Activated naive CD8-positive, alpha-beta T cell treated with anti-CD3 and anti-CD28 coated beads, Interleukin-2, amount 10 ng/mL, durations not matched to agents 7 days and 5 days (primary cell): ENCODE measurements around the gene RAB3A. TPM values are rescaled to one million over a fixed set of nuclear protein-coding genes. Genes with fewer than 3 reads are reported as not detected.
A peak's percentile ranks its signal among the peaks of the same experiment; 100 is the strongest.

ENCODE experiments used
- ATAC-seq: fragments of 150-1000 bp; cut with Tn5 transposase; one replicate; pipeline ENCODE4 v1.10.0; 2021; ENCODE audit warnings: low read depth, moderate library complexity
- POLR2A ChIA-PET: fragments of 350-600 bp; sonication (Branson Sonifier 250); formaldehyde crosslinking; loops from one replicate; lab custom pipeline; 2021; ENCODE audit warnings: antibody characterized with exemption; lab: Charles Lee
- DNase-seq: peaks from one replicate; pipeline ENCODE4 v3.0.0; 2021
- H3K27ac Mint-ChIP-seq: one replicate; pipeline ENCODE4 v1.8.0; 2022; ENCODE audit warnings: mild to moderate bottlenecking, mixed read lengths
- H3K27me3 Mint-ChIP-seq: one replicate; pipeline ENCODE4 v1.8.0; 2022; ENCODE audit warnings: mild to moderate bottlenecking, moderate library complexity, mixed read lengths
- H3K36me3 Mint-ChIP-seq: one replicate; pipeline ENCODE4 v1.8.0; 2021; ENCODE audit warnings: mild to moderate bottlenecking, mixed read lengths
- H3K4me1 Mint-ChIP-seq: one replicate; pipeline ENCODE4 v1.8.0; 2021; ENCODE audit warnings: mixed read lengths
- H3K4me3 Mint-ChIP-seq: one replicate; pipeline ENCODE4 v1.8.0; 2022; ENCODE audit warnings: mild to moderate bottlenecking, moderate library complexity, mixed read lengths
- H3K9me3 Mint-ChIP-seq: one replicate; pipeline ENCODE4 v1.8.0; 2021; ENCODE audit warnings: mixed read lengths
- total RNA-seq, 2 experiments: library from RNA; stranded (reverse); gene quantifications; one replicate each; pipeline ENCODE4 v1.2.3, GENCODE V29; 2021

RAB3A gene, protein sequence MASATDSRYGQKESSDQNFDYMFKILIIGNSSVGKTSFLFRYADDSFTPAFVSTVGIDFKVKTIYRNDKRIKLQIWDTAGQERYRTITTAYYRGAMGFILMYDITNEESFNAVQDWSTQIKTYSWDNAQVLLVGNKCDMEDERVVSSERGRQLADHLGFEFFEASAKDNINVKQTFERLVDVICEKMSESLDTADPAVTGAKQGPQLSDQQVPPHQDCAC
- 1 to 10 TPM; 3.0 to 6.1 TPM for total RNA-seq

DNA sequence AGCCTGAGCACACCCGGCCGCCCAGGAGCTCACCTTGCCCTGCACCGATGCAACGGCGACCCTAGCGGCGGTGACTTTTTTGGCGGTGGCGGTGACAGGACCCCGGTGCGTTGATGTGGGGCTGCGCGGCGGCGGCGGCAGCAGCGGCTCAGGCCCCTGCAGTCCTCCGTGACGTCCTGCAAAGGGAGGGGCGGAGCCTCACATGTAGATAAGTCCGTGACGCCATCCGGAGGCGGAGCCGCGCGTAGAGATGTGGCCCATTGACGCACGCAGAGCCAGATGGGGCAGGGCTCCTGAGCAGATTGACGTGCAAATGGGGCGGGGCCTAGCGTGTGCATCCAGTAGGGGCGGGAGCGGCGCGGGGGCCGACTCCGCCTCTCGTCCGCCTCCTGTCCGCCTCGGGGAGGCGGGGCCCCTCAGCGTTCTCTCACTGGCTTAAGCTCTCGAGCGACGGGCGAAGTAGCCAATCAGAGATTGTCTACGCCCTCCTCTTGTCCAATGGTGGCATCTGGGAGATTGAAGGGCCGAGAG is at the start of gene RAB3A:
TSS of gene RAB3A (minus strand) at position 180 of the 531 bp plus-strand sequence. CDS start 1,302 bp downstream, outside the sequence.
- DNase-seq, result peak; percentile 98
- H3K36me3 Mint-ChIP-seq, result peaks cover 12% of the 10 kb centered on the region
- H3K27me3 Mint-ChIP-seq, result peaks cover 10% of the 10 kb centered on the region
- POLR2A ChIA-PET, result interaction anchor here (0.6 to 4.0 kb wide), 12 partner anchors 9 to 225 kb away, joined by 3 to 42 read pairs (median 5); partner anchors contain the start of genes IL12RB1, JUND, LSM4 and MPV17L2
- peaks cover 11% of the 10 kb centered on the region for H3K4me1 Mint-ChIP-seq
- H3K27ac Mint-ChIP-seq, result peak within 1 kb of the TSS; percentile 93
- peak within 1 kb of the TSS; percentile 93 for H3K4me3 Mint-ChIP-seq
- no peaks in the 10 kb centered on the region for H3K9me3 Mint-ChIP-seq
- ATAC-seq, result peak; percentile 92

DNA sequence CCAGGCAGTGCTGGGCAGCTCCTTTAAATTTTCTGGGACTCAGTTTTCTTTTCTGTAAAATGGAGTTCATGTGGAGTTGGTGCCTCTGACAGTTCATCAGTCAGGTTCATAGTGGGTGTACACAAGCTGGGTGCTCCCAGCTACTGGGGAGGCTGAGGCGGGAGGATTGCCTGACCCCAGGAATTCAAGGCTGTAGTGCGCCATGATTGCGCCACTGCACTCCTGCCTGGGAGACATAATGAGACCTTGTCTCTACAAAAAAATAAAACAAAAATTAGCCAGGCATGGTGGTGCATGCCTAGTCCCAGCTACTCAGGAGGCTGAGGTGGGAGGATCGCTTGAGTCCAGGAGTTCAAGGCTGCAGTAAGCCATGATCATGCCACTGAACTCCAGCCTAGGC is 49.3 kb upstream of the RAB3A start:
- Mint-ChIP-seq H3K4me1 (peaks cover 5% of the 10 kb centered on the region), H3K27me3 (peaks cover 34% of the 10 kb centered on the region), H3K9me3 (no peaks in the 10 kb centered on the region), H3K27ac (no peak overlapping the region), H3K4me3 (no peak overlapping the region), H3K36me3 (no peaks in the 10 kb centered on the region)
- DNase-seq, result no peak
- ATAC-seq, result no peak
- POLR2A ChIA-PET, result interaction anchor here (0.6 to 1.8 kb wide), 5 partner anchors 16 to 49 kb away, joined by 3 to 7 read pairs (median 4); partner anchors contain the start of gene RAB3A

DNA sequence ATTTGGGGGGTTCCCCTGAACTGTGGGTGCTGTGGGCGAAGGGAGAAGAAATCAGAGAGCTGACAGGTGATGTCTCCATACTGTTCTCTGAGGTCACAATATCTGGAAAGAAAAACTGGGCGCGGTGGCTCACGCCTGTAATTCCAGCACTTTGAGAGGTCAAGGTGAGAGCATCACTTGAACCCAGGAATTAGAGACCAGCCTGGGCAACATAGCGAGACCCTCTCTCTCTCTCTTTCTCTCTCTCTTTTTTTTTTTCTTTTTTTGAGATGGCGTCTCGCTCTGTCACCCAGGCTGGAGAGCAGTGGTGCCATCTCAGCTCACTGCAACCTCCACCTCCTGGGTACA is 48.5 kb upstream of the RAB3A start:
- Mint-ChIP-seq H3K4me1 (peaks cover 5% of the 10 kb centered on the region), H3K27me3 (peaks cover 34% of the 10 kb centered on the region), H3K27ac (no peak overlapping the region), H3K9me3 (no peaks in the 10 kb centered on the region), H3K36me3 (no peaks in the 10 kb centered on the region), H3K4me3 (no peak overlapping the region)
- no peak for DNase-seq
- POLR2A ChIA-PET, result interaction anchor here (0.6 to 1.8 kb wide), 6 partner anchors 17 to 61 kb away, joined by 3 to 7 read pairs (median 4); partner anchors contain the start of gene RAB3A
- ATAC-seq, result no peak

DNA sequence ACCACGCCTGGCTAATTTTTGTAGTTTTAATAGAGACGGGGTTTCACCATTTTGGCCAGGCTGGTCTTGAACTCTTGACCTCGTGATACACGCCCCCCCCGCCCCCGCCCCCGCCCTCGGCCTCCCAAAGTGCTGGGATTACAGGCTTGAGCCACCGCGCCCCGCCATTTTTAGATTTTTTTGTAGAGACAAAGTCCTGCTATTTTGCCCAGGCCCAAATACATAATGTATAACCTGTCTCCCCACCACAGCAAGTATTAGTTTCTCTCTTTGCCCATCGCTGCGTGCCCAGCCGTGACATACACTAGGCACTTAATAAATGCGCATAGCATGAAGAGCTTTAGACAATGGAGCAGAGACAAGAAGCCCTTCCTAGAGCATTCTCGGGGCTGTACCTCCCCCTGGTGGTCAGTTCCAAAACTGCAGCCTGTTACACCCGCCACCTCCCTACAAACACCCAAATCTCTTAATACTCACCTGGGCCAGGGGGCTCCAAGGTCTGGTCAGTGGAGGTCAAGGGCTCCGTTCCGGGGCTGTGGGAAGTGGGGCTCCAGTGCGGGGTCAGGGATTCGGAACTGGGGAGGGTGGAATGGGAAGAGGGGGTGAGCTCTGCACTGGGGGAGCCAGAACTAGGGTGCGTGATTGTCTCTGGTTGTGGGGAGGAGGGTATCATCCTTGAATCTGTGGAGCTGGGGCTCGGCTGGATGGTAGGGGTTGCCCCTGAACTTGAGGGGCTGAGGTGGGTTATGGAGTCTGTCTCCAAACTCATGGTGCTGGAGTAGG is 47.9 kb upstream of the RAB3A start:
- POLR2A ChIA-PET, result interaction anchor here (0.6 to 1.8 kb wide), 6 partner anchors 23 to 70 kb away, joined by 3 to 7 read pairs (median 4); partner anchors contain the start of genes IQCN and RAB3A
- Mint-ChIP-seq H3K4me1 (peaks cover 5% of the 10 kb centered on the region), H3K27ac (no peak overlapping the region), H3K36me3 (no peaks in the 10 kb centered on the region), H3K4me3 (no peak overlapping the region), H3K9me3 (no peaks in the 10 kb centered on the region), H3K27me3 (peaks cover 34% of the 10 kb centered on the region)
- DNase-seq (peak; percentile 83), ATAC-seq (peak; percentile 80)

DNA sequence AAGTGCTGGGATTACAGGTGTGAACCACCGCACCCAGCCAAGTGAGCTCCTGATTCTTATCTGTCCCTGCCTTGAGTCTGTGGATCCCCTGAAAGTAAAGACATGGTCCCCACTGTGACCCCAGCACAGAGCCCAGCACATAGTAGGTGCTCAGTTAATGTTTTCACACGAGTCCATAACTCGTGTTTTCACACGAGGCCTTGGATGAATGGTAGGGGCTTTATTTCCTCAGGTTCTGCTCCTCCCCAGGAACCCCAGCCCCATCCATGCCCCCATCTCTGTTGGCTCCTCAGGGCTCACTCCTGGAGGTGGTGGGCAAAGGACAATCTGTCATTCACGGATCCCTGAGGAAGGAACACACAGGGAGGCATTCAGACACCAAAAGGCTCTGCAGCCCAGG is 46.0 kb upstream of the RAB3A start:
- Mint-ChIP-seq H3K27ac (no peak overlapping the region), H3K36me3 (no peaks in the 10 kb centered on the region), H3K4me1 (peaks cover 3% of the 10 kb centered on the region), H3K4me3 (no peak overlapping the region), H3K9me3 (no peaks in the 10 kb centered on the region), H3K27me3 (peaks cover 31% of the 10 kb centered on the region)
- DNase-seq (no peak), ATAC-seq (no peak)
- POLR2A ChIA-PET, result interaction anchor here (0.7 kb wide), 1 partner anchor 92 kb away, joined by 3 read pairs; no protein-coding TSS in a partner anchor

DNA sequence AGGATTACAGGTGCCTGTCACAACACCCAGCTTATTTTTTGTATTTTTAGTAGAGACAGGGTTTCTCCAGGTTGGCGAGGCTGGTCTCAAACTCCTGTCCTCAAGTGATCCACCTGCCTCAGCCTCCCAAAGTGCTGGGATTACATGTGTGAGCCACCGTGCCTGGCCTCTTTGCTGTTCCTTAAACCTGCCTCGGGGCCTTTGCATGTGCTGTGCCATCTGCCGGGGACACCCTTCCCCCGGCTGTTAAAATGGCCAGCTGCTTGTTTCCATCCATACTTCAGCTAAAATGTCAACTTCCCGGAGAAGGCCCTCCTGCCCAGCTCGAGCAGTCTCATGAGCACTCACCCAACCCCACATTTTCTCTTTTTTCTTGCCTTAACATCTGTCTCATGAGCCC is 41.5 kb upstream of the RAB3A start:
- POLR2A ChIA-PET, result no interaction called here
- Mint-ChIP-seq H3K4me3 (no peak overlapping the region), H3K27me3 (peaks cover 2% of the 10 kb centered on the region), H3K9me3 (no peaks in the 10 kb centered on the region), H3K27ac (no peak overlapping the region), H3K4me1 (no peaks in the 10 kb centered on the region), H3K36me3 (no peaks in the 10 kb centered on the region)
- ATAC-seq (no peak), DNase-seq (no peak)

DNA sequence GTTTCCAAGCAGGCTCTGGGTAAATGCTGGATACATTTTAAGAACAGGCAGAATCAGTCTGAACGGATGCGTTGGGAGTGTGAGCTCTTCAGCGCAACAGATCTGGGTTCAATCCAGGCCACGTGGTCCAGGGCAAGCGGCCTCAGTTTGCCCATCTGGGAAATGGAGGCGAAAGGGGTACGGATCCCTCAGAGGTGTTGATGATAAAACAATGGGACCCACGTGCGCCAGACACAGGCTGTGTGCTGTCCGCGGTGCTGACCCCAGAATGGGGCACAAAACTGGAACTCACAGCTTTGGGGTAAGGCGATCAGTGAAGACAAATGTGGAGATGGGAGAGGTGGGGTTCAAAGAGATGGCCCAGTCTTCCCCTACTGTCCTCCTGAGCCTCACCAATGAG is 35.5 kb upstream of the RAB3A start:
- H3K36me3 Mint-ChIP-seq, result no peaks in the 10 kb centered on the region
- ATAC-seq, result no peak
- peaks cover 10% of the 10 kb centered on the region for H3K27me3 Mint-ChIP-seq
- no peak overlapping the region for H3K27ac Mint-ChIP-seq
- no peak overlapping the region for H3K4me3 Mint-ChIP-seq
- POLR2A ChIA-PET, result no interaction called here
- DNase-seq, result no peak
- H3K4me1 Mint-ChIP-seq, result no peaks in the 10 kb centered on the region
- no peaks in the 10 kb centered on the region for H3K9me3 Mint-ChIP-seq

DNA sequence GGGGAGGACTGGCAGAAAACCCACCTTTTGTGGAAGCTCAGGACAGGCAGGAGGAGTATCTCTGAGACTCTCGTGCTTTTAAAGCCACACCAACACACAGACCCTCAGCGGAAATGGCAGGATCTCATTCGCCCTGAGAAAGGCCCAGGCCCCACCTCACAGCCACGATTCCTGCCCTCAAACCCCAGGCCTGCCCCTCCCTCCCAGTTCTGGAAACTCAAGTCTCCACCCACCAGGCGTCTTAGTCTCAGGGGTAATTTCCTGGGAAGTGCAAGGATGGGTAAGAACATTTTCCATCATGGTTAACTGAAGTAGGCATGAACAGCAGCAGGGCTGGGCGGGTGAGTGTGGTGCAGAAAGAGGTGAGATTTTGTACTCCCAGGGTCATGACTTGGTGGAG is 30.4 kb upstream of the RAB3A start:
- ATAC-seq, result no peak
- no peak for DNase-seq
- Mint-ChIP-seq H3K4me1 (peaks cover 5% of the 10 kb centered on the region), H3K9me3 (peaks cover 2% of the 10 kb centered on the region), H3K27ac (no peak overlapping the region), H3K4me3 (no peak overlapping the region), H3K27me3 (peaks cover 38% of the 10 kb centered on the region), H3K36me3 (peaks cover 3% of the 10 kb centered on the region)
- POLR2A ChIA-PET, result no interaction called here

DNA sequence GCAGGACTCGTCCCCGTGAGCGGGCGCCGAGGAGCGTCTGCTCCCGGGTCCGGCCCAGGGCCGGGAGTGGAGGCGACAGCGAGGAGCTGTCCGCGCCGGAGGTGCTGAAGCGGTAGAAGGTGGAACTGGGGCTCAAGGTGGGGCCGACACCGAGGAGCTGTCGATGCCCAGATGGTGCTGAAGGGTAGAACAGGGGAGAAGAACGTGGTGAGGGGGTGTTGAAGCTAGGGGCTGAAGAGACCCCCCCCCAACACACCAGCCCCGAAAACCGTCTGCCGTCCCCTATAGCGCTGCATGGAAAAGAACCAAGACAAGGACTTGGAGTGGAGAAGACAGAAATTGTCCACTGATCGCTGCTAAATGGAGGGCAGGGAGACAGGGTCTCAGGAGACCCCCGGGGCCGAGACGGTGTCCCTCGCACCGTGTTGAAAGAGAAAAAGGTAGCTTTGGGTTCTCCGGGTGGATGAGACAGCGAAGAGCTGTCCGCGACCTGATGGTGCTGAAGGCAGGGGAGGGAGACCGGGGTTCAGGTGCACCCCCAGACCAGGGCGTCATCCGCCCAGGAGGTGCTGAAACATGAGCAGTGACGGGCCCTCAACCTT is 29.5 kb upstream of the RAB3A start:
- DNase-seq (peak; percentile 85), ATAC-seq (peak; percentile 67)
- peaks cover 2% of the 10 kb centered on the region for H3K9me3 Mint-ChIP-seq
- H3K27me3 Mint-ChIP-seq, result peaks cover 38% of the 10 kb centered on the region
- POLR2A ChIA-PET, result interaction anchor here (1.4 kb wide), 1 partner anchor 48 kb away, joined by 4 read pairs; no protein-coding TSS in a partner anchor
- peaks cover 3% of the 10 kb centered on the region for H3K36me3 Mint-ChIP-seq
- H3K4me1 Mint-ChIP-seq, result peaks cover 5% of the 10 kb centered on the region
- H3K4me3 Mint-ChIP-seq, result no peak overlapping the region
- no peak overlapping the region for H3K27ac Mint-ChIP-seq

DNA sequence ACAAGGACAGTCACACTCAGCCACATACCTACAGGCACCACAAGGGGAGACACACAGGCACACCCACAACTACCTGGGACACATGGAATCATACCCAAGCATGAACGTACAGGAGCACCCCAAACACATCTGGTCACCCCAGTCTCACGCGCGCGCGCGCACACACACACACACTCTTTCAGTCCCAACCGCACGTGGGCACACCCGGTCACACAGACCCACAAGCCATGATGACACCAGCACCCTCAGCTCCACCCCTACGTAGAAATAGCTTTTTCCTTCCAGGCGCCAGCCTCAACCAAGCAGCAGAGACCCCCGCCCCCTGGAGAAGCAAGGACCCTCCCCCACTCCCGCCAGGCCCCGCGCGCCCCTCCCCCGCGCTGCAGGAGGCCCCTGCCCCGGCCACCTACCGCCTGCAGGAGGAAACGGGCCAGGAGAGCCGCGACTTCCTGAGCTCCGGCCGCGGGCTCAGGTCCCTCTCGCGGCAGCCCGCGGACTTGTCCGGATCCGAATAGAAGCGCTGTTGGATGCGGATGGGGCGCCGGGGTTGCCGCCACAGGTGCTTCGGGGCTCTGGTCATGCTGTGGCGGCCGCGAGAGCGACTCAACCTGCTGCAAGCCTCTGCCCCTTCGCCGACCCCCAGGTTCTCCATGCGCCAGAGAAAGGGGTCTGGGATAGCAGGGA is 28.8 kb upstream of the RAB3A start:
- H3K27ac Mint-ChIP-seq, result no peak overlapping the region
- no peak for DNase-seq
- no peak overlapping the region for H3K4me3 Mint-ChIP-seq
- H3K36me3 Mint-ChIP-seq, result peaks cover 3% of the 10 kb centered on the region
- H3K27me3 Mint-ChIP-seq, result peaks cover 42% of the 10 kb centered on the region
- no peak for ATAC-seq
- POLR2A ChIA-PET, result interaction anchor here (1.4 kb wide), 1 partner anchor 49 kb away, joined by 4 read pairs; no protein-coding TSS in a partner anchor
- peaks cover 5% of the 10 kb centered on the region for H3K4me1 Mint-ChIP-seq
- peaks cover 2% of the 10 kb centered on the region for H3K9me3 Mint-ChIP-seq

DNA sequence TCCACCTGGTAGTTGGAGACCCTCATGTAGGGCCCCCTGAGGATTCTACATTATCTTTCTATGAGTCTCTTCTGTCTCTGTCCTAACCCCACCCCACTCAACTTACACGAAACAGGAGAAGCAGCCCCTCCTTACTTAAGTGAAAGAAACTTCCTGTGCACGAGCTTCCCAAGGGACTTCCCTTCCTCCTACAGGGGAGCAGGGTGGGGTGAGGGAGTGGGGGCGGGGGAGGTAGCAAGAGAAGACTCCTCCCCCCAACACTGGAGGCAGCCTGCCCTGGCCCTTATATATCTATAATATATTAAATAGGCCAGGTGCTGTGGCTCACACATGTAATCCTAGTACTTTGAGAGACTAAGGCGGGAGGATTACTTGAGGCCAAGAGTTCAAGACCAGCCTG is 27.9 kb upstream of the RAB3A start:
- no peak overlapping the region for H3K27ac Mint-ChIP-seq
- POLR2A ChIA-PET, result no interaction called here
- ATAC-seq, result no peak
- peaks cover 48% of the 10 kb centered on the region for H3K27me3 Mint-ChIP-seq
- peaks cover 3% of the 10 kb centered on the region for H3K36me3 Mint-ChIP-seq
- H3K4me3 Mint-ChIP-seq, result no peak overlapping the region
- peaks cover 5% of the 10 kb centered on the region for H3K4me1 Mint-ChIP-seq
- DNase-seq, result no peak
- H3K9me3 Mint-ChIP-seq, result peaks cover 2% of the 10 kb centered on the region

DNA sequence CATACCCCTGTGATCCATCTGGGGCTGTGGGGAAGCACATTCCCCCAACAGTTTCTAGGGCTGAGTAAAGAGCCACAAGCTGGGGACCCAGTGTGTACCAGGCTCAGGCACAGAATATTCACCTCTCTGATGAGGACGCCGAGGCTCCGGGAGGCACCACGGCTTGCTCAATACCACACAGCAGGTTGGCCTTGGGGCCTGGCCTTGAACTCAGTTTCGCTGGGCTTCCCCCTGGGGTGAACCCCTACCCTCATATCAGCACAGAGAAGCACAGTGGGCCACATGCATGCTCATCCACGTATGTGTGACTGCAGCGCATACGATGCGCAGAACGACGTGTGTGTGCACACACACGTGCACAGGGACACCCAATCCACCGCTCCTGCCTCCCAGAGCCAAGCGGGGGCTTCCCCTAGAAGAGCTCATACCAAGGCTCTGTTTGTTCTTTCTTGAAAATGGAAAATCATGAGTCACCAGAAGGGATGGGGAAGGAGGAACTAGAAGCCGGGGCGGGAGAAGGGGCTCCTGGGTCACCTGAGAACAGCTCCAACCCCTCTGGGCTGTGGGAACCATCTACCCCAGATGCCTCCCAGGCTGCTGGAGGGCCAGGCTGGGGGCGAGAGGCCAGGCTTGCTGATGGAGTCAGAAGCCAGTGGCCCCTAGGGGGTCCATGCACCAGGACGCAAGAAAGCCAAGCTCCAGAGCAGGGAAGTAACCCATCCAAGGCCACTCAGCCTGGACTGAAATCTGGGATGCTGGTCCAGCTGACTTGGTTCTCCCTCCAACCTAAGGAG is 27.3 kb upstream of the RAB3A start:
- ATAC-seq, result no peak
- POLR2A ChIA-PET, result no interaction called here
- peaks cover 3% of the 10 kb centered on the region for H3K36me3 Mint-ChIP-seq

More for the DNA sequence above, 27.3 kb upstream of the RAB3A start:
- H3K27me3 Mint-ChIP-seq, result peaks cover 51% of the 10 kb centered on the region
- H3K4me1 Mint-ChIP-seq, result peaks cover 5% of the 10 kb centered on the region
- H3K9me3 Mint-ChIP-seq, result peaks cover 2% of the 10 kb centered on the region
- no peak for DNase-seq
- H3K4me3 Mint-ChIP-seq, result no peak overlapping the region
- H3K27ac Mint-ChIP-seq, result no peak overlapping the region
